Glutamatergic neuron (in vitro differentiated cells): ENCODE measurements around the gene TNFRSF1A. TPM values are rescaled to one million over a fixed set of nuclear protein-coding genes. Genes with fewer than 3 reads are reported as not detected.

Source experiments
- DNase-seq: peaks from one replicate; pipeline ENCODE4 v3.0.0; 2022
- H3K27ac Mint-ChIP-seq: one replicate; pipeline ENCODE4 v1.8.0; 2020; ENCODE audit warnings: mild to moderate bottlenecking, mixed read lengths, inconsistent platforms; ENCODE audit not compliant: unreplicated experiment
- H3K27me3 Mint-ChIP-seq: one replicate; pipeline ENCODE4 v1.8.0; 2020; ENCODE audit warnings: mild to moderate bottlenecking, moderate library complexity, mixed read lengths, inconsistent platforms; ENCODE audit not compliant: unreplicated experiment
- H3K36me3 Mint-ChIP-seq: one replicate; pipeline ENCODE4 v1.8.0; 2020; ENCODE audit warnings: mild to moderate bottlenecking, mixed read lengths, inconsistent platforms; ENCODE audit not compliant: unreplicated experiment
- H3K4me1 Mint-ChIP-seq: one replicate; pipeline ENCODE4 v1.8.0; 2020; ENCODE audit warnings: mild to moderate bottlenecking, low read depth, mixed read lengths, inconsistent platforms; ENCODE audit not compliant: unreplicated experiment
- H3K4me3 Mint-ChIP-seq: one replicate; pipeline ENCODE4 v1.8.0; 2020; ENCODE audit warnings: mild to moderate bottlenecking, mixed read lengths, inconsistent platforms; ENCODE audit not compliant: unreplicated experiment
- H3K9me3 Mint-ChIP-seq: one replicate; pipeline ENCODE4 v1.8.0; 2020; ENCODE audit warnings: mild to moderate bottlenecking, moderate library complexity, mixed read lengths, inconsistent platforms; ENCODE audit not compliant: unreplicated experiment
- total RNA-seq: library from RNA; stranded (reverse); fragmentation: NEBNext Ultra II Directional; extraction: Animal tissue kit (Norgen Biotek cat#: 25700); gene quantifications from one replicate; pipeline ENCODE4 v1.2.1, GENCODE V29; 2021; ENCODE audit not compliant: unreplicated experiment
- TF ChIP-seq, protein P1 (sequence below): fragments of 200-600 bp; sonication (generic); IDR thresholded peaks from one replicate; pipeline ENCODE4 v1.5.0; 2021; ENCODE audit not compliant: partially characterized antibody, unreplicated experiment

TNFRSF1A gene
- total RNA-seq, 1 donor from 2014 or later, result 7.4 TPM

- Mint-ChIP-seq H3K4me3 (no peak overlapping the region), H3K9me3 (peaks cover 4% of the 10 kb centered on the region), H3K27me3 (peaks cover 3% of the 10 kb centered on the region), H3K27ac (no peak overlapping the region), H3K36me3 (no peaks in the 10 kb centered on the region), H3K4me1 (peaks cover 12% of the 10 kb centered on the region)
- no peak for DNase-seq
- TF ChIP-seq, protein P1, sequence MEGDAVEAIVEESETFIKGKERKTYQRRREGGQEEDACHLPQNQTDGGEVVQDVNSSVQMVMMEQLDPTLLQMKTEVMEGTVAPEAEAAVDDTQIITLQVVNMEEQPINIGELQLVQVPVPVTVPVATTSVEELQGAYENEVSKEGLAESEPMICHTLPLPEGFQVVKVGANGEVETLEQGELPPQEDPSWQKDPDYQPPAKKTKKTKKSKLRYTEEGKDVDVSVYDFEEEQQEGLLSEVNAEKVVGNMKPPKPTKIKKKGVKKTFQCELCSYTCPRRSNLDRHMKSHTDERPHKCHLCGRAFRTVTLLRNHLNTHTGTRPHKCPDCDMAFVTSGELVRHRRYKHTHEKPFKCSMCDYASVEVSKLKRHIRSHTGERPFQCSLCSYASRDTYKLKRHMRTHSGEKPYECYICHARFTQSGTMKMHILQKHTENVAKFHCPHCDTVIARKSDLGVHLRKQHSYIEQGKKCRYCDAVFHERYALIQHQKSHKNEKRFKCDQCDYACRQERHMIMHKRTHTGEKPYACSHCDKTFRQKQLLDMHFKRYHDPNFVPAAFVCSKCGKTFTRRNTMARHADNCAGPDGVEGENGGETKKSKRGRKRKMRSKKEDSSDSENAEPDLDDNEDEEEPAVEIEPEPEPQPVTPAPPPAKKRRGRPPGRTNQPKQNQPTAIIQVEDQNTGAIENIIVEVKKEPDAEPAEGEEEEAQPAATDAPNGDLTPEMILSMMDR, result no peak
Observed at GRCh38 chr12:6319446-6319845, 22.4 kb downstream of the TNFRSF1A start.

GRCh38 chr12:6318440-6318879 lies 23.4 kb downstream of the TNFRSF1A start:
- TF ChIP-seq, protein P1, result no peak
- DNase-seq, result no peak
- no peak overlapping the region for H3K27ac Mint-ChIP-seq
- H3K27me3 Mint-ChIP-seq, result peaks cover 3% of the 10 kb centered on the region
- peaks cover 7% of the 10 kb centered on the region for H3K4me1 Mint-ChIP-seq
- H3K4me3 Mint-ChIP-seq, result no peak overlapping the region
- H3K36me3 Mint-ChIP-seq, result no peaks in the 10 kb centered on the region
- H3K9me3 Mint-ChIP-seq, result peaks cover 4% of the 10 kb centered on the region

- H3K4me3 Mint-ChIP-seq, result no peak overlapping the region
- DNase-seq, result no peak
- H3K9me3 Mint-ChIP-seq, result peaks cover 2% of the 10 kb centered on the region
- peaks cover 4% of the 10 kb centered on the region for H3K4me1 Mint-ChIP-seq
- no peak overlapping the region for H3K27ac Mint-ChIP-seq
- TF ChIP-seq, protein P1, result no peak
- peaks cover 3% of the 10 kb centered on the region for H3K27me3 Mint-ChIP-seq
- H3K36me3 Mint-ChIP-seq, result no peaks in the 10 kb centered on the region
Observed at GRCh38 chr12:6317693-6318439, 24.0 kb downstream of the TNFRSF1A start.

GRCh38 chr12:6316921-6317692 lies 24.8 kb downstream of the TNFRSF1A start:
- peaks cover 7% of the 10 kb centered on the region for H3K4me1 Mint-ChIP-seq
- TF ChIP-seq, protein P1, result no peak
- no peaks in the 10 kb centered on the region for H3K36me3 Mint-ChIP-seq
- no peak overlapping the region for H3K27ac Mint-ChIP-seq
- no peak overlapping the region for H3K4me3 Mint-ChIP-seq
- peaks cover 3% of the 10 kb centered on the region for H3K27me3 Mint-ChIP-seq
- peaks cover 1% of the 10 kb centered on the region for H3K9me3 Mint-ChIP-seq
- no peak for DNase-seq
